Measurements from ENCODE around the gene ESR1.
"Not testable (repeated sequence)": the region's sequence is repeated elsewhere in the genome, so short reads cannot be mapped to it uniquely, and the experiment has no call there.

Gene ESR1

GRCh38 chr6:151813858-151814257, 6.4 kb downstream of the ESR1 start:
- no peak for DNase-seq (ENCODE audit: low read depth in 2 of 2)

GRCh38 chr6:151814614-151815013, 7.1 kb downstream of the ESR1 start:
- DNase-seq (ENCODE audit: low read depth in 2 of 2) = no peak

GRCh38 chr6:151822252-151823111, 15.0 kb downstream of the ESR1 start:
- no peak for DNase-seq (ENCODE audit: low read depth in 2 of 2)

GRCh38 chr6:151826517-151827142, 19.1 kb downstream of the ESR1 start:
- no peak for DNase-seq (ENCODE audit: low read depth in 2 of 2)

GRCh38 chr6:151832710-151833109, 25.2 kb downstream of the ESR1 start:
- DNase-seq (ENCODE audit: low read depth in 2 of 2) = no peak

- no peak for DNase-seq (ENCODE audit: low read depth in 2 of 2)
Measured at GRCh38 chr6:151835396-151835795, 27.9 kb downstream of the ESR1 start.

- no peak for DNase-seq (ENCODE audit: low read depth in 2 of 2)
Measured at GRCh38 chr6:151837223-151837622, 29.7 kb downstream of the ESR1 start.

GRCh38 chr6:151842816-151843215, 35.3 kb downstream of the ESR1 start:
- DNase-seq (ENCODE audit: low read depth in 2 of 2) = no peak

- no peak for DNase-seq (ENCODE audit: low read depth in 2 of 2)
Measured at GRCh38 chr6:151847064-151847463, 39.6 kb downstream of the ESR1 start.

GRCh38 chr6:151850479-151851003, 43.1 kb downstream of the ESR1 start:
- DNase-seq (ENCODE audit: low read depth in 2 of 2) = no peak

- no peak for DNase-seq (ENCODE audit: low read depth in 2 of 2)
Measured at GRCh38 chr6:151858294-151858693, 50.8 kb downstream of the ESR1 start.

- DNase-seq (ENCODE audit: low read depth in 2 of 2) = no peak
Measured at GRCh38 chr6:151862461-151862860, 55.0 kb downstream of the ESR1 start.

- DNase-seq (ENCODE audit: low read depth in 2 of 2) = not testable (repeated sequence)
Measured at GRCh38 chr6:151867361-151867869, 59.9 kb downstream of the ESR1 start.

GRCh38 chr6:151869345-151869744, 61.9 kb downstream of the ESR1 start:
- no peak for DNase-seq (ENCODE audit: low read depth in 2 of 2)

- no peak for DNase-seq (ENCODE audit: low read depth in 2 of 2)
Measured at GRCh38 chr6:151869787-151870186, 62.3 kb downstream of the ESR1 start.

GRCh38 chr6:151870375-151870774, 62.9 kb downstream of the ESR1 start:
- DNase-seq (ENCODE audit: low read depth in 2 of 2) = no peak

- DNase-seq (ENCODE audit: low read depth in 2 of 2) = no peak
Measured at GRCh38 chr6:151875524-151875923, 68.0 kb downstream of the ESR1 start.

GRCh38 chr6:151876122-151876521, 68.6 kb downstream of the ESR1 start:
- no peak for DNase-seq (ENCODE audit: low read depth in 2 of 2)

- DNase-seq (ENCODE audit: low read depth in 2 of 2) = no peak
Measured at GRCh38 chr6:151877458-151877857, 70.0 kb downstream of the ESR1 start.

- no peak for DNase-seq (ENCODE audit: low read depth in 2 of 2)
Measured at GRCh38 chr6:151881231-151881630, 73.7 kb downstream of the ESR1 start.

GRCh38 chr6:151882206-151882605, 74.7 kb downstream of the ESR1 start:
- no peak for DNase-seq (ENCODE audit: low read depth in 2 of 2)

- DNase-seq (ENCODE audit: low read depth in 2 of 2) = no peak
Measured at GRCh38 chr6:151885234-151885633, 77.8 kb downstream of the ESR1 start.

- no peak for DNase-seq (ENCODE audit: low read depth in 2 of 2)
Measured at GRCh38 chr6:151891524-151891923, 84.0 kb downstream of the ESR1 start.
